Right renal pelvis (tissue), 4 donors: ENCODE data around the gene PICK1. TPM values are rescaled to one million over a fixed set of nuclear protein-coding genes. Genes with fewer than 3 reads are reported as not detected.
"Not testable (repeated sequence)": the region's sequence is repeated elsewhere in the genome, so short reads cannot be mapped to it uniquely, and the experiment has no call there.

Source experiments
- DNase-seq, 4 donors: peaks; one replicate each; pipeline ENCODE4 v3.0.0-alpha.2; 2013; ENCODE audit warnings: low read depth in 4 of 4, low spot score in 3 of 4, missing footprints in 1 of 4
- polyA plus RNA-seq, 4 donors: library from polyadenylated mRNA; unstranded; fragments of 120-200 nt; gene quantifications; one replicate each; pipeline ENCODE4 v1.2.1, GENCODE V29; 2013; ENCODE audit not compliant: insufficient read length in 4 of 4

The PICK1 gene
- polyA plus RNA-seq, 4 donors = 27.5 to 38.8 (median 29.3) TPM

DNA sequence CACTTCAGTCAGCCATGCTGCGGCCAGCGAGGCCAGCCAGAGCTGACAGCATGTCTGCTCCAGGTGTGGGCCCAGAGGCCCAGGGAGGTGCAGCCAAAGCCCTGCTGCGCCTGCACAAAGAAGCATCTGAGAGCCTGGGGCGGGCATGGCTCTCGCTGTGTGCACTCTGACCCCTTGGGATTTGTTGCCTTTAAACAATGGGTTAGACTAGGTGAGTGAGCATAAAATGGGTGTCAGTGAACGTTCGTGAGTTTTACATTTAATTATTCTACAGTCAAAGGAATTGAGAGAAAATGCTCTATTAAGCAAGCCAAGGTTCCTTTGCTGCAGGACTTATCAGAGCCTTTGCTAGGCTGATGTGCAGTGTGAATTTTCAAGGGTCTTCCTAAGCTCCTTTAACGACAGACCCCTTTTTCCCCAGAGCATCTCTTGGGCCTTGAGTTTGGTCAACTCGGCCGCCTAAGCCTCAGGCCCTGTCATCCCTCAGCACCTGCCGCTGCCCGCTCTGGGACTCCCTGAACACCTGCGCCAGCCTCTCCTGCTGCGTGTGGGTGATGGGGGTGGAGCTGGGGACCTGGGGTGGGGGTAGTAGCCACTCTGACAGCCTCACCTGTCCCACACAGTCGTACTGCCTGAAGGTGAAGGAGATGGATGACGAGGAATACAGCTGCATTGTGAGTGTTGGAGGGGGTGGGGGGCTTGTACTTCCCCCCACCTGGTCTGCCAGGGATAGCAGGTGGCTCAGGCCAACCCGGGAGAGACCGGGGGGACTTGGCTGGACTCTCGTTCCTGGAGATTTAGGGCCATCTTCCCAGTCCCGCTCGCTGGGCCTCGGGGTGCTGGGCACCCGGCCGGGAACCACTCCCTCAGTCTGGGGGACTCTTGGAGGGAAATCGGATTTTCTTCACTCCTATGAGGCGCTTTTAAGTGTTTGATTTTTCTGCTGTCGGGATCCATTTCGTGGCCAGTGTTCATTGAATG lies 16.2 kb downstream of the PICK1 start:
- DNase-seq = no peak

DNA sequence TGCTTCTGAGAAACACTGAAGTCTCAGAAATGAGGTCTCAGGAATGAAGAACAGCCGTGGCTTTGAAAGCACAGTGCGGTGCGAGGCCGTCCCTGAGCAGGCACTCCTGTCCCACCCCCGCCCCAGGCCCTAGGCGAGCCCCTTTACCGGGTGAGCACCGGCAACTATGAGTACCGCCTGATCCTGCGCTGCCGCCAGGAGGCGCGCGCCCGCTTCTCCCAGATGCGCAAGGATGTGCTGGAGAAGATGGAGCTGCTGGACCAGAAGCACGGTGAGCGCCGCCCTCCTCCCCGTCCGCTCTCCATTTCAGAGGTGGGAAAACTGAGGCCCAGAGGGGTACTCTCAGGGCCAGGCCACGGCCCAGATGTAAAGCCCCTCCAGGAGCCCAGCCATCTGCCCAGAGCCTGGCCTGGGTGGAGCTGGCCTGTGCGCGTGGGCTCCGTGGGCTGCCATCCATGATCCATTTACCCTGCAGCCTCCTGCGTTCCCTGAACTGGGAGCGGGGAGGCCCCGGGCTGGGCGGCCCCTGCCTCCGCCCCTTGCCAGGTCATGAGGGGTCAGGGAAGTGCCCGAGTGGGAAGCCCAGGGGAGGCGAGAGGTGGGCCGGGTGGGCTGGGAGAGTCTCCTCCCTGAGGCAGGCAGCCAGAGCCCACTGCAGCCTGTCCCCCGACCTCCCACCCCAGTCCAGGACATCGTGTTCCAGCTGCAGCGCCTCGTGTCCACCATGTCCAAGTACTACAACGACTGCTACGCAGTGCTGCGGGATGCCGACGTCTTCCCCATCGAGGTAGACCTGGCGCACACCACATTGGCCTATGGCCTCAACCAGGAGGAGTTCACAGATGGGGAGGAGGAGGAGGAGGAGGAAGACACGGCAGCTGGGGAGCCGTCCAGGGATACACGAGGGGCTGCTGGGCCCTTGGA lies 17.2 kb downstream of the PICK1 start:
- no peak for DNase-seq

DNA sequence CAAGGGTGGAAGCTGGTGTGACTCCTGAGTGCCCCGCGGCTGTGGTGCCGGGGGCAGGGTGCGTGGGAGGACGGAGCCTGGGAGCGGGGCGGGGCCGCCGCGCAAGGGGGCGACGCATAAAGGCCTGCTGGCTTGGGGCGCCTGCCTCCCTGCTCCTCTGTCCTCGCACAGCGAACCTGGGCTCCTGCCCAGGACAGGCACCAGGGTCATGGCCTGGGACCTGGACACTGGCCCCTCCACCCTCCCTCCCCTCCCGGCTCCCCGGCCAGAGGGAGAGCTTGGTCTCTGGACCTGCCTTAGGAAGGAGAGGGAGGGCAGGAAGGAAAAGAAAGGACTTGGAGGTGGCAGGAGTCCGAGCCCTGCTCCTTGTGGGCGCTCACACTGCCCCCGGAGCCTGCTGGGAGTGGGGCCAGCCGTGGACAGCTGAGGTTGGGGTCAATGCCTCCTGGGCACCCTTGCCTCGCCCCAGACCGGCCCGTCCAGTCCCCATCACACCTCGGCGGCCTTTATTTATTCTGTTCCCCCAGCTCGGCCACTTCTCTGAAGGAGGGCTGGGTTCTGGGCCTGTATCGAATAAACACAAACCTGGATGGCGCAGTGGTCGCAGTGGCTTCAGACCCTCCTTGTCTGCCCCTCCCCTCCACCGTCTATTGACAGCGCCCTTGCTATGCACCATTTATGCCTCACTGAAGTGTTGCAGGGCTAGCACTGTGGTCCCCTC lies 18.1 kb downstream of the PICK1 start:
- no peak for DNase-seq

DNA sequence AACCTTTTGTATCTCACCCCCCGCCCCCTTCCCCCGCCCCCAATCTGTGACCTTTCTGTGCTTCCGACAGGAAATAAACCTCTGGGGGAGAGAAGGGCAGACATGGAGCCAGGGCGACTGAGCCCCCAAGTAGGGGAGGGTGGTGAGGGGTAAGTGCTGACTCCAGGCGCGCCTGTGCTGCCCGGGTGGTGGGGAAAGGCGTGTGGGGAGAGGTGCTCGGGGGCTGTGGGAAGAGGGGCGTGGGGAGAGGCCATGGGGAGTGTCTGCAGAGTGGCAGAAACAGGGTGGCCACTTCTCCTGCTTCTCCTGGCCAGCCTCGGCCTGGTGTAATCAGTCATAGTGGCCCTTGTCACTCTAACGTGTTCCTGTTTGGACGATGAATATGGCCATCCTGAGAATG lies 18.8 kb downstream of the PICK1 start:
- no peak for DNase-seq

DNA sequence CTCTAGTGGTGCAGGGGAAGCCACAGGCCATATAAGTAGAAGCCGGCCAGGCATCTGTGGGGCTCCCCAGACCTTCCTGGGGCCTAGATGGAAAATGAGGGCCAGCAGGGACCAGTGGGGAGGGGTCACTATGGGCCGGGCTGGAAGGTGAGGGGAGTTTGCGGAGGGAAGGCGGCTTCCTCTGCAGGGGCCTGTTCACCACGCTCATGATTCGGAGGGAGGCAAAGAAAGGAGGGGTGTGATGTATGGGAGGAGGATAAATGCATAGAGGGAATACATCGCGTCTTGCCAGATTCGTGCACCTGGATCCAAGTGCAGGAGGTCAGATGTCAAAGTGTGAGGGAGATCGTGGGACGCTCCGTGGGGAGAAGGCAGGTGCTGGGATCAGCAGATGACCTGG lies 19.9 kb downstream of the PICK1 start:
- DNase-seq = no peak

DNA sequence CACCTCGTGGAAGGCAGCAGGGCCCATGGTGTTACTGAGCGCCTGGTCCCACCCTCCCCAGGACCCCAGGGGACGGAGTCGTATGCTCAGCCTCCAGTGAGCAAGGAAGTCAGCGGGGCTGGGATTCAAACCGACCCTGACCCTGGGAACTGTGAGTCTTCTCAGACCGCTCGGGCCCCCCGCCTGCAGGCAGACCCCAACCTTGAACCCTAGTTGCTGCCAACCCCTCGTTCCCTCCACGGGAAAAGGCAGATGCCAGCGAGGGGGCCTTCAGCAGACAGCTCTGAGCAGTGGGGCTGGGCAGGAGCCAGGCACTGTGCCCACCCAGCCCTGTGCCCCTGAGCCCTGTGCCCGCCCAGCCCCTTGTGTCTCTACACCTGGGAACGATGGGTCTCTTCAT lies 20.4 kb downstream of the PICK1 start:
- no peak for DNase-seq

DNA sequence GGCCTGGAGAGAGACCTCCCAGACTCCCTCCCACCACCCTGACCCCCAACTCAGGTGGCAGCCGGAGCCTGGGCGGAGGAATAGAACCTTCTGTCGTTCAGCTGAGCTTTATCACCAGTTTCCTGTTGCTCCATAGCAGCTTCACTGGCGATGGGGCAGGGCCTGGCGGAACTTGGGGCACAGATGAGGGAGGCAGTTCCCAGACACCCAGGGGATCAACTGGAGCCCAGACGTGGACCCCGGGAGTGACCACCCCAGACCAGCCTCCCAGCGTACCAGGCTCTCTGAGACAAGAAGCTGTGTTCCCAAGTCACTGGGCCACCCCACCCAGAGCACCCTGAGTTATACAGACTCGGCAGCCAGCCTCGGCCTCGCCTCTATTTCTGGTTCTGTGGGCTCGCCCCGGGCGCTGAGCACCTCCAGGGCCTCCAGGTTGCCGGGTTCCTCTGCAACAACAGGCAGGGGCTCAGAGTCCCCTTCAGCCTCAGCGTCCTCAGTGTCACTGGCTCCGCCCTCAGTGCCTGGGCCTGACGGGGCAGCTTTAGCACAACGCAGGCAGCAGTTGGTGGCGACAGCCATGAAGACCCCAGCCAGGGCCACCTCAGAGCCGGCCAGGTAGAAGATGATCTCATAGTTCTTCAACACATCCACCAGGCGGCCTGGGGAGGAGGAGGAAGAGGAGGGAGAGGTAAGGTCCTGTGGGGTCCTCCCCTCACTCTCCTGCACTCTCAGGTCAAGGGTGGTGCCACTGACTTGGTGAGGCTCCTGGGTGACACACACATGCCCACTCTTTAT lies 21.0 kb downstream of the PICK1 start:
- DNase-seq = no peak

DNA sequence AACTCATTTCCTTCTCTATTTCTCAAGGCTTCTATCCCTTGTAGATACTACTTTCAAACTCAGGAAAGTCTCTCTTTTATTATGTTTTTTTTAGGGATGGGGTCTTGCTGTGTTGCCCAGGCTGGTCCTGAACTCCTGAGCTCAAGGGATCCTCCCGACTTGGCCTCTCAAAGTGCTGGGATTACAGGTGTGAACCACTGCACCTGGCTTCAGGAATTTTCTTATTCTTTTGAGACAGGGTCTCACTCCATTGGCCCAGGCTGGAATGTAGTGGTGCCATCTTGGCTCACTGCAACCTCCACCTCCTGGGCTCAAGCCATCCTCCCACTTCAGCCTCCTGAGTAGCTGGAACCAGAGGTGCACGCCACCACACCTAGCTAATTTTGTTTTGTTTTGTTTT lies 22.0 kb downstream of the PICK1 start:
- DNase-seq = not testable (repeated sequence)

DNA sequence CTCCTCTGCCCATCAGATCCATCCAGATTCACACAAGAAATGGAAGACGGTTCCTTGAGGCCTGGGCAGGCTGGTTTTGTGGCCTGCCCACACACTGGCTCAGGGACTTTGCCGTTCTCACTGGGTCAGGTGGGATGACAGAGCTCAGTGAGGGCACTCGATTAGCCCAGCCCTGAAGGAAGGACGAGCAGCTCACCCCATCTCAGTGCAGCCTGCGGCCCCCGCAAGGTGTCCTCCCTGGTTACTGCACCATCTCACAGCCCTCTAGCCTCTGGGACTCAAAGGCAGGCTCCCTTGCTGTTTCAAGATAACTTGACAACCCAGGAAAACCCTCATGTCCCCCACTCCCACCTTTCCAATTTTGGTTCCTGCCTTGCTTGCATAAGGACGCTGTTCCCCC lies 22.6 kb downstream of the PICK1 start:
- no peak for DNase-seq

DNA sequence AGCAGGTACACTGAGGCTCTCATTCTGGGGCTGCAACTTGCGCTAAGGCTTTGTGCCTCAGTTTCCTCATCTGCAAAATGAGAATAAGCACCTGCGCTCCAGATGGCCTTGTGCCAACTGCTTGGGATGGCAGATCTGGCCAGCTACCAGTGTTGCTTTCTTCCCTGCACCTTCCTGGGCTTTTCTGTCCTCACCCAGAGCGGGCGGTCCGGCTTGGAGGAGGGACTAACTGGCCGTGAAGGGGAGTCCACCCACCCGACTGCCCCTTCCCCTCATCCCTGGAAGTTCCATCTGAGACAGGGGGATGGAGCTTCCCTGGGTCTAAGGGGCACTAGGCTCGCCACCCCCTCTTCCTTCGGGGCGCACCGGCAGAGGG lies 23.3 kb downstream of the PICK1 start:
- no peak for DNase-seq

DNA sequence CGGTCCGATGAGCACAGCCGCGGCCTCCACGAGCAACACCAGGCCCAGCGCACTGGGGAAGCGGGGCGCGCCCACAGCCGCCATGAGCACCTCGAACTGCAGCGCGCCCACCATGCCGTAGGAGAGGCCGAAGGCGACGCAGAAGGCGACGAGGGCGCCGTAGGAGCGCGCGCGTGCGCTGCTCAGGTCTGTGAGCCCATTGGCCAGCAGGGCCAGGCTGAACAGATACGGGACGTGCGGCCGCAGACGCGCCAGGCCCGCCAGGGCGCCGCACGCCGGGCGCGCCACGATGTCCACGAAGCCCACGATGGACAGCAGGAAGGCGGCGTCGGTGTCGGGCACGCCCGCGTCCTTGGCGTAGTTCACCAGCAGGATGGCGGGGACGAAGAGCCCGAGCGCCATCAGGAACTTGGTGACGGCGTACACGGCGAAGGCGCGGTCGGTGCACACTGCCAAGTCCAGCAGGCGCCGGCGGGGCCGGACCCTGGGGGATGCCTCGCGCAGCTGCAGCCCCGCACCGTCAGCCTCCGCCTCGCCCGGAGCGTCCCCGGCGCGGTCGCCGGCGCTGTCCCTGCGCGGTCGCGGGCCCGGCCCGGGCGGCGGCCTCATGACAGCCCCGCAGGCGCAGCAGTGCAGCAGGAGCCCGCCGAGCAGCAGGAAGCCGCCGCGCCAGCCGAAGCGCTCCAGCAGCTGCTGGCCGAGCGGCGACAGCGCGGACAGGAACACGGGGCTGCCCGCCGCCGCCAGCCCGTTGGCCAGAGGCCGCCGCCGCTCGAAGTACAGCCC lies 23.8 kb downstream of the PICK1 start:
- peak in 1 of 4 donors; percentile 38 for DNase-seq

DNA sequence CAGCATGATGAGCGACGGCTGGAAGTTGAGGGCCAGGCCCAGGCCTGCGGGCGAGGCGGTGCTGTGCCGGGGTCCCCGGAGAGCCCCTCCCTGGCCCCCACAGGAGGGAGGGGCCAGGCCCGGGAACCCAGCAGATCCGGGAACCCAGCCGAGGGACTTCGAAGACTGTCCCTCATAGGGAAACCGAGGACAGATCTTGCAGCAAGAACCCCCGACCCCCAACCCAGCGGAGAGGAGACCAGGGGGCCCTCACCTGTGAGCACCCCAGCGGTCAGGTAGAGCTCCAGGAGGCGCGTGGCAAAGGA lies 24.4 kb downstream of the PICK1 start:
- no peak for DNase-seq

DNA sequence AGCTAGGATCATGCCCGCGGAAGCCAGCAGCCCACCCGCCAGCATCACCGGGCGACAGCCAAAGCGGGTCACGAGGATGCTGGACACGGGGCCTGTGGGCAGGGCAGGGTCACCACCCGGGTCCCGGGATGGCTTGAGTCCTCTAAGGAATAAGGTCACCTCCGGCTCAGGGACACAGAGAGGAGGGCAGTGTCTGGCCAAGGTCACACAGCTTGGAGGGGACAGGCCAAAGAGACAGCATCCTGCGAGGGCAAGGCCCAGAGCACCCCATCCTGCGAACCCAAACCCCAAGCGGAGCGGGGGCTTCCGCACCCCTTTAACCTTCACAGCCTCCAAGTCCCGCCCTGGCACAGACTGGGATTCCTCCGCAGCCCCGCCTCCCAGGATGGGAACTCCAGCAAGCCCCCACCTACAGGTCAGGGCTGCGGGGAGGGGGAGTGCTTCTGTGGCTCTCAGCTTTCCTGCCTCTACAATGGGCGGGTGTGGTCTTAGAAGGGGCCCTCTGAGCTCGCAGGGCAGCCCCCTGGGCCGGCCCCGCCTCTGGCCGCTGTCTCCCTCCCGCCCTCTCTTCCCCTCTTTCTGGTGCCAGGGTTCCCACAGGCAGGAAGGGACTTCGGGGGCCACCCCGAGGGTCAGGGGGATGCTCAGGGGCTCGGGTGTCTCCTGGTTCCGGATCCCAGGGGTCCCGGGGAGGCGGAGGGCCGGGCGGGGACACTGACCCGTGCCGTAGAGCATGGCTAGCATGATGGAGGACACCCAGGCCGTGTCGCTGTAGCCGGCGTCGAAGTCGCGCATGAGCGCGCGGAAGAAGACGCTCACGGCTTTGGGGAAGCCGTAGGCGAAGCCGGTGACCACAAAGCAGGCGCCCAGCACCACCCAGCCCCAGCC lies 25.0 kb downstream of the PICK1 start:
- DNase-seq = no peak

DNA sequence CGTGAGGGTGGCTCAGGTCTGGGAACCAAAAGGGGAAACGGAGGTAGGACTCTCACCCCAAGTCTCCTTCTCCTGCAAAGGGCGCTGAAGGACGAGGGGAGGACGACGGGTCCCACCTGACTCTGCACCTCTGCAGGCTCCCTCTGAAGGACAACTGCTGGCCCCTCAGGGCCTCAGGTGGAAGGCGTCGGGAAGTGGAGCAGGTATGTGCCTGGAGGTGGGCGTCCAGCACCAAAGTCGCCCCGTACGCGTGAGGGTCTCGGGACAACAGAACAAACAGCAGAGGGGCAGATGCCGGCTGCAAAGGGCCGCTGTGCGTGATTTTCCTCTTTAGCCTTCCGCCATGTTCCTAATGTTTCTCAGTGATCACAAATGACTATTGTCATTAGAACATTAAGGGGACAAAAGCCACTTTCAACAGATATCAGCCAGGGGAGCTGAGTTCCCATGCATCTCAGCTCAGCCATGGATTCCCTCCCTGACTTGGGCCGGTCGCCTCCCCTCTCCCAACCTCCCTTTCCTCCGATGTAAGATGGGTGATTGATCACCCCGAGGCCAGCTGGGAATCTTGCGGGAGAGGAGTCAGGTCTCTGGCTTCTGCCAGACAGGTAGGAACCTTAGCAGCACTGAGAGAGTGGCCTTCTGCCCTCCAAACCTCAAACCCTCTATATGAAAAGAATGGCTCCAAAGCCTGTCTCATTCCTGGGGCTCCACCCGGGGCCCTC lies 25.9 kb downstream of the PICK1 start:
- DNase-seq = no peak

DNA sequence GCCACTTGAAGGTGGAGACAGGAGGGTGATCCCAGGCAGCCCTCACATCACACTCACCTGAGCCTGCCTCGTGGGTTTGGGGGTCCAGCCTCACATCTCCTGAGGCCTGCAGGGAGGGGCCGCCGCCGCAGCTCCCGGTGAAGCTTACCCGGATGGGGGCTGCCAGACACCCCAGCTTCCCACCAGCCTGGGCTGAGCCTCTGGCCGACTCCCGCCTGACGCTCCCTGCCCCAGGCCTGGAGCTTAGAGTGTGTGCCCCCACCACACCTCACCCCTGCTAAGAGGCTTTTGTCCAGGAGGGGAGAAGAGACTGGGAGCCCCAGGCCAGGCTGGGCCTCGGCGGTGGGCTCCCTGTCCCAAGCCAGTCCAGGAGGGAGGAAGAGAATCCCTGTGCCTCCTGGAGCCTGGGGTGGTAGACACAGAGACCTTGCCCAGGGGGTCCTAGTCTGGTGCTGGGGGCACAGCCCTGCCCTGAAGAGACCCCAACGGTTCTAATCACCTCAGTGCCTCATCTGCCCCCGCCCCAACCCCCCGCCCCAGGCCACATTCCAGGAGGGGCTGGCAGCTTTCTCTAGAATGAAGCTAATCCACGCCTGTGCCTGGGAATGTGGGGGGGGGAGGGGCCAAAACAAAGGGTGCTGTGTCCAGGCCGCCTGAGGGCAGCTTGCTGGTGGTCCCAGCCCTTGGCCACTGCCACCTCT lies 26.9 kb downstream of the PICK1 start, which contains the start of gene SLC16A8:
Gene SLC16A8, minus strand, starts transcription at position 254 of the 701 bp plus-strand sequence. CDS start 1,311 bp downstream, outside the sequence.
- DNase-seq = no peak

DNA sequence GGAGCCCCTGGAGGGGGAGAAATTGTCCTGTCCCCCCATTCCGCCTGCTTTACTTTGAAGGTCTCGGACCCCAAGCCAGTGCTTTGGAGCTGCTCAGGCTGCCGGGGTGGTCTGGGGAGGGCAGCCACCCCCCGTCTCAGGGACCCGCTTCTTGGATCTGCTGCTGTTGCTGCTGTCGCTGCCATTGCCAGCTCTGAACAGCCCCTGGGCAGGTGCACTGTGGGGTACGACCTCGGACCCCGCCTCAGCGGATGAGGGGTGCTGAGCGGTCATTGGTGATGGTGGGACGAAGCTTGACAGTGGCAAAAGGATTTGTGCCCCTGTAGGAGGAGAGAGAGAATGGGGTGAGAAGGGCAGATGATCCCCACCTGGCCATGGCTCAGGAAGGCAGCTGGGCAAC lies 27.9 kb downstream of the PICK1 start:
- DNase-seq = no peak

DNA sequence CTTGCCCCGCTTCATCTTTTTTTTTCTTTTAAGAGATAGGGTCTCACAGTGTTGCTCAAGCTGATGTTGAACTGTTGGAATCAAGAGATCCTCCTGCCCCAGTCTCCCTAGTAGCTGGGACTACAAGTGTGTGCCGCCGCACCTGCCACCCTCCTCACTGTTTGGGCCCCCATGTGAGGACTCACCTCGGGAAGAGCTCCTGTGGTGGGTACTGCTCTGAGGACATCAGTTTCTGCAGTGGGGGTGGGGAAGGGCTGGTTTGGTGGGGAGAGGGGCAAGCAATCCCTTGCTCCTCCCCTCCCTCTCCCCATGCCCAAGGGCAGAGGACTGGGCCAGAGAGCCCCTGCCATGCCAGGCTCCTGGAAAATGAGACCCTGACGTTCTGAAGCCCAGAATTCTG lies 28.3 kb downstream of the PICK1 start:
- DNase-seq = no peak
